ENCODE data around the gene WNT6. TPM values are rescaled to one million over a fixed set of nuclear protein-coding genes. Genes with fewer than 3 reads are reported as not detected.

Gene WNT6
- total RNA-seq, 1 donor from 2014 or later, result 0.66 TPM

GRCh38 chr2:218892693-218893348, 33.2 kb downstream of the WNT6 start:
- no peak overlapping the region for H3K27ac Mint-ChIP-seq (ENCODE audit: unreplicated experiment)
- peak; percentile 53 for TF ChIP-seq CTCF (IDR thresholded peaks at IDR 0.05; ENCODE audit: partially characterized antibody, unreplicated experiment)
- no peaks in the 10 kb centered on the region for H3K36me3 Mint-ChIP-seq (ENCODE audit: unreplicated experiment)
- DNase-seq, result peak; percentile 77
- peaks cover 21% of the 10 kb centered on the region for H3K27me3 Mint-ChIP-seq (ENCODE audit: unreplicated experiment)
- H3K9me3 Mint-ChIP-seq (ENCODE audit: unreplicated experiment), result peaks cover 17% of the 10 kb centered on the region
- peak overlapping the region; percentile 75 for H3K4me3 Mint-ChIP-seq (ENCODE audit: unreplicated experiment)
- H3K4me1 Mint-ChIP-seq (ENCODE audit: low read depth, unreplicated experiment), result peaks cover 31% of the 10 kb centered on the region

- peaks cover 3% of the 10 kb centered on the region for H3K36me3 Mint-ChIP-seq (ENCODE audit: unreplicated experiment)
- peaks cover 22% of the 10 kb centered on the region for H3K9me3 Mint-ChIP-seq (ENCODE audit: unreplicated experiment)
- no peak for DNase-seq
- H3K4me1 Mint-ChIP-seq (ENCODE audit: low read depth, unreplicated experiment), result peaks cover 31% of the 10 kb centered on the region
- H3K4me3 Mint-ChIP-seq (ENCODE audit: unreplicated experiment), result peak overlapping the region; percentile 75
- peaks cover 25% of the 10 kb centered on the region for H3K27me3 Mint-ChIP-seq (ENCODE audit: unreplicated experiment)
- TF ChIP-seq CTCF (IDR thresholded peaks at IDR 0.05; ENCODE audit: partially characterized antibody, unreplicated experiment), result no peak
- H3K27ac Mint-ChIP-seq (ENCODE audit: unreplicated experiment), result no peak overlapping the region
Measured at GRCh38 chr2:218893349-218894150, 33.9 kb downstream of the WNT6 start.

DNA sequence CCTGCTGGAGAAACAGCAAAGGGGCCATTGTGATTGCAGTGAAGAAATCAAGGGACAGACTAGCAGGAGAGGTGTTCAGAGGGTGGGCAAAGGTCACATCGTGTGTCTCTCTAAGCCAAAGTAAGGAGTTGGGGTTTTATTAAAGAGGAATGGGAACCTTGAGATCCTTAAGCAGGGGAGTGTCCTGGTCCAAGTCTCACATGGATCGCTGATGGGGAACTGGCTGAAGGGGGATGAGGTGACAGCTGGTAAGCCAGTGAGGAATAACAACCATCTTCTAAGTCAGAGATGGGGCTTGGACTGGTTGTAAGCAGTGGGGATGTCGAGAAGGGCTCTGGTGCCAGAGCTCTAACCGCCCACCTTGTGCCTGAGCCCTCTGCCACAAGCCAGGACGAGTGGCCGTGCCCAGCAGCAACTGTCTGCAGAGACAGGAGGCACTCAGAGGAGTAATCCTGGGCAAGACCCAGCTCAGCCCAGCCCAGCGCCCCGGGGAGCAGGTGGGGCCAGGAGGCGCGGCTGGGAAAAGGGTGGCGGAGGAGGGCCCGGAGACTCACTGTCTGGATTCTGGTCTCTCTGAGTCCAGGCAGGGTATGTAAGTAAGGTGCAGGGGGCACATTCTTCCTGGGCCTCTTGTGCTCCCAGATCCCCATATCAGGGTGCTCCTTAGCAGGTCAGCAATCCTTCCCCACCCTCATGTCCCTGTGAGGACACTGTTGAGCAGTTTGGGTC, 34.7 kb downstream of the WNT6 start:
- Mint-ChIP-seq H3K36me3 (ENCODE audit: unreplicated experiment) (peaks cover 5% of the 10 kb centered on the region), H3K27ac (ENCODE audit: unreplicated experiment) (no peak overlapping the region), H3K4me3 (ENCODE audit: unreplicated experiment) (peak overlapping the region; percentile 35), H3K9me3 (ENCODE audit: unreplicated experiment) (peaks cover 22% of the 10 kb centered on the region), H3K27me3 (ENCODE audit: unreplicated experiment) (peaks cover 28% of the 10 kb centered on the region), H3K4me1 (ENCODE audit: low read depth, unreplicated experiment) (peaks cover 33% of the 10 kb centered on the region)
- no peak for TF ChIP-seq CTCF (IDR thresholded peaks at IDR 0.05; ENCODE audit: partially characterized antibody, unreplicated experiment)
- DNase-seq, result no peak

- Mint-ChIP-seq H3K4me3 (ENCODE audit: unreplicated experiment) (no peak overlapping the region), H3K27ac (ENCODE audit: unreplicated experiment) (peak overlapping the region; percentile 18), H3K9me3 (ENCODE audit: unreplicated experiment) (peaks cover 22% of the 10 kb centered on the region), H3K27me3 (ENCODE audit: unreplicated experiment) (peaks cover 28% of the 10 kb centered on the region), H3K4me1 (ENCODE audit: low read depth, unreplicated experiment) (peaks cover 33% of the 10 kb centered on the region), H3K36me3 (ENCODE audit: unreplicated experiment) (peaks cover 5% of the 10 kb centered on the region)
- no peak for DNase-seq
- TF ChIP-seq CTCF (IDR thresholded peaks at IDR 0.05; ENCODE audit: partially characterized antibody, unreplicated experiment), result no peak
Measured at GRCh38 chr2:218894880-218895157, 35.2 kb downstream of the WNT6 start.

Data from glutamatergic neuron (in vitro differentiated cells).